Glomerular endothelial cell (primary cell): Measurements from ENCODE around the gene PPP1R1B. TPM values are rescaled to one million over a fixed set of nuclear protein-coding genes. Genes with fewer than 3 reads are reported as not detected.

Experiments
- DNase-seq: peaks from one replicate; pipeline ENCODE4 v3.0.0-alpha.2; 2011; ENCODE audit warnings: low read depth, low spot score; ENCODE audit errors: extremely low read depth
- total RNA-seq: library from RNA; depleted of rRNA; stranded (reverse); fragments of >200 nt; gene quantifications from 2 replicates; pipeline ENCODE4 v1.2.3, GENCODE V29; 2015

The PPP1R1B gene
- total RNA-seq, 1 donor from 2014 or later: not detected

DNA sequence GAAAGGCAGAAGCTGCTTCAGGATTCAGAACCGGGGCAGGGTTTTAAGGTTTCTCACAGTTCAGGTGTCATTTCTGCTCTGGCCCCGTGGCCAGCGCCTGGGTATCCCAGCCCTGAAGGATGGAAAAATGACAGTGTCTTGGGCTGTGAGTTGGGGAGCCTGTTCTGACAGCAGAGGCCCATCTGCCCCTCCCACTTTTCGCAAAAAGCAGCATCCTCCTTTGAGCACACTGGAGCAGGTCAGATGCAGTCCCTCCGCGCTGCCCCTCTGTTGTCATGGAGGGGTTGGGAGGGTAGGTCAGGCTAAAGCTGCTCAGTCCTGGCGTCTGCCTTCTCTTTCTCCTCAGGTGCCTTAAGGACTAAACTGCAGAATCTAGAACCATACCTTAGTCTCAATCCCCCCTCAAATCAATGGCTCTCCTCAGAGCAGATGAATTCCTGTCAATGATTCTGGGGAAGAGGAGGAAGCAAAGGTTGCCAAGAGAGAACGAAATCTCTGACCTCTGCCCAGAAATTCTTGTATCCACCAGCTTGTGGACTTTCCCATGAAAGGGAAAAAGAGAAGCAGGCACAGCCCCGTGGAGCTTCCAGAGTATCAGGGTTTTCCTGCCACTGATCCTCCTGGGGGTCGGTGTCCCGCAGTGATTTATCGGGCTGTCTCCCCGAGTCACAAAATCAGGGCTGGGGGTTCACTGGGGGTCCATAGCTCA is 26.3 kb upstream of the PPP1R1B start:
- no peak for DNase-seq

DNA sequence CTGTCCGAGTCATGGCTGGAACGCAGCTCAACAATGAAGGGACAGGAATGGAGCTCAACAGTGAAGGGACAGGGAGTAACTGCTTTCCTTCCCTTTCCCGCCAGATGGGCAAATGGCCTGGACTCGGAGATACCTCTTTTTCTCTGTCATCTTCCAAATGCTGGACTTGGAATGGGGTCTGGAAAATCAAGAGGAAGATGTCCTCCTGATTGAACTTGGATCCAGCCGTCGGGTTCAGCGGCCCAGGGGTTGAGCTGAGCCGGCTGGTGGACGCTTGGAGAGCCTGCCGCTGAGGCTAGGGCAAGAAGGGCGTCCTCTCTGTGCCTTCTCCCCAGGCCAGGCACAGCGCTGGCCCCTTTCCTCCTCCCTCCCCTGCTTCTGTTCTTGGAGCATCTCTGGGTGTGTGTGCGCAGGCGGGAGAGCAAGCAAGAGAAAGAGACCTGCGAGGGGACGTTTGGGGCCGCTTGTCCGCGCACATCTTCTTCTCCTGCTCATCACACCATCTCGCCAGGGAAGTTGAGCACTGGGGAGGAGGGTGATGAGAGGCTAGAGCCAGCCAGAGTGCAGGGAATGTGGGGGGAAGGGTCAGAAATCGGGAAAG is 25.7 kb upstream of the PPP1R1B start:
- no peak for DNase-seq

DNA sequence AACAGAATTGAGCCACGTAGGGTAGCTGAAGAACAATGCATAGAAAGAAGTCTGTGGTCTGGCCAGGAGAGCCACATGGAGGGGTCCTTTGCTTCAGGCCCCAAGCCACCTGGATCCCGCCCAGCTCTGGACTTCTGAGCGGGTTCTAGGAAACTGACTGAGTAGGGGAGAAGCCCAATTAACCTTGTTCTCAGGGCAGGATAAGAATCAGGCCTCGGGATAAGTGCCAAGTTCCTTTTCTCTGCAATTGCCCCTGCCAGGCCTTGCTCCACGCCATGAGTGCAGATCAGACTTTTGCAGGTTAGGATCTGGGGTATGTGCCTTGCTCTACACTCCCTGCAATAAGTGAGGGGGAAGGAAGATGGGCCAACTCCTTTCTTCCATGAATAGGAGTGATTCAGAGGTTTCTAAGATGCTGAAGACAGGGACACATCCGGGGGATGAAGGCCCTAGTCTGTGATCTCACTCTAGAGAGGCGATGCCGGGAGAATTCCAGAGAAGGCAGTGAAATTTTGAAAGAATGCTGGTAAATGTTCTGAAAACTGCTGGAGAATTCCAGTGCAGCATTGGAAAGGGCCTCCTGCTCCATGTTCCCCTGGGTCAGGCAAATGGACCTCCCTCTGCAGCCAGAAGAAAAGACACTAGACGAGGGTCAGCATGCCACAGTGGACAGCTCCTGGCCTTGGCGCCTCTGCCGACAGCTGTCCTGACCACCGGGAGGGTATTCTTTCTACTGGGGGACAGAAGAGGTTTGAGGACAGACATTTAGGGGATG is 24.8 kb upstream of the PPP1R1B start:
- no peak for DNase-seq

DNA sequence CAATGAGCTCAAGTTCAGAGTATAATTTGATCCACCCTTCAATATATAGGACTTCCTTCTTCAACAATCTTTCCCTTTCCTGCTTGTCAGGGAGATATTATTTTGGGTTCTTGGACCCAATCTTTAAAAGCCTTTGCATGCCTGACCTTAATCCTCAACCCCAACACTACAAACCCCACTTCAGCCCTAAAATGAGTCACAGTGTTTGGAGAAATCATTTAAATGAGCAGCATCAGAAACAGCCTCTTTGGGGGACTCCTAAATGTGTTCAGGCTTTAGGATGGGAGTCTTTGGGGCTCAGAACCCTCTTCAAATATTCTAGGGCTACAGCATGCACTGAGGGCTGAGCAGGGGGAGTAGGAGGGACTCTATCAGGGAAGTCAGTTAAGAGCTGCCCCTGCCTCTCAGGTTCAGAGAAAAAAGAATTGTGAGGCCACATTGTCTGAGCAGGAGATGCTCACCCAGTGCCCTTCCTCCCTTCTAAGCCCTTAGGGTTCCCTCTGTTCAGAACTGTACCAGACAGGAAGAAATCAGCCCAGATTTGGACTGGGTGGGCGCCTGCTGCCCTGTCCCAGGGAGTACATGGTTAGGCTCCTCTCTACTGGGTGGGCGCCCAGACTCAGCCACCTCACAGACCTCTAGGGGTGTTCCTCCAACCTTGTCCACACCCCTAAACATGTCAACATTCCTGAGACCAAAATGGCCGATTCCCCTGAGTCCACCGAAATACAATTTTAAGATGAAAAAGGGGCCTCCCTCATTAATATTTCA is 24.0 kb upstream of the PPP1R1B start:
- no peak for DNase-seq

DNA sequence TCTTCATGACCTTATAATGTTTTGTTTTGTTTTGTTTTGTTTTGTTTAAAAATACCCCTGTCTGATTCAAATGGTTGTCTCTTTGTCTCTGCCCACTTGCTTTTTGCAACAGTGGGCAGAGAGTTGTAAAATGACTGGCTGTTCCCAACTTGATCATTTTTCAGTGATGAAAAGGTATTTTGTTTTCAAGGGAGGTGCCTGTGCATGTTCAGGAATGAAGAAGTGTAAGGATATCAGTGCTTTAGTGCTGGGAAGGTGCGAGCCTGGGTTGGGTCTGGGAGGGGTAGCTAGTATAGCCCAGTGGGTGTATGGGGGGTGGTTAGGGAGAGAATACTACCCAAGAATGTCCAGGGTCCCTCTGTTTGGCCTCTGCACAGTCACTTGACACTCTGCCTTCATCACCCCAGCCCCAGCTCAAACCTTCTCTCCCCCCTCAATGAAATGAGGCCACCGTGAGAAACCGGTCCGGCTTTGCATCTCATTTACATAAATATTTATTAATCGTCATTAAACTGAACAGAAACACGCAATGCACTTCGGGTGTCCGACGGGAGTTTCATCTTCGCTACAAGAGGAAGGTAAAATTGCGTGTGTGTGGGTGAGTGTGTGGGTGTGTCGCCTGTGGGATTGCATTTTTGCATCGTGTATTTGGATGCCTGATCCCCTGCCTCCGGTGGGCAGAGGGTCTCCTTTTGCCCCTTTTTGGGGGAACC is 23.3 kb upstream of the PPP1R1B start:
- DNase-seq: no peak

DNA sequence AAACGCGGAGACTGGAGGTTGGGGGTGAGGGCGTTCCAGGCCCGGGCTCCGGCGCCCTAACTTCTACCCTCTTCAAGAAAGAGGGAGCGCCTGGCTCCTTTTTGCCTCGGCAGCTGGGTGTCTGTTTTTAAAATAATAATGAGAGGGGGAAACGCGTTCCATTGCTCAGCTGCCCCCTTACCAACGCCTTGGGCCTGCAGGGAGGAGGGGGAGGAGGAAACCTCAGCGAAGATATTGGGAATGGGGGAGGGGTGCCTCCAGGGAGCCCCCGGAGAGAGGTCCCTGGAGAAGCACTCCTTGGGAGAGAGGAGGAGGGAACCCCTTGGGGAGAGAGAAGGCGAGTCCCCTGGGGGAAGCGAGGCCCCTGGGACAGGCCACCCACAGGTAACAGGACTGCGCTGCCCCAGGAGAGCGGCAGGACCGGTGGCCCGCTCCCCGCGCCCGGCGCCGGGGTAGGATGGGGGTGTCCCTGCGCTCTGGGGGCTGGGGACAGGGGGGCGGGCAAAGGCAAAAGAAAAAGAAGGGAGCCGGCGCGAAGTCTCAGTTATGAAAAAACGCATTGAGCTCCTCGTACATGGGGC is 21.8 kb upstream of the PPP1R1B start:
- no peak for DNase-seq

DNA sequence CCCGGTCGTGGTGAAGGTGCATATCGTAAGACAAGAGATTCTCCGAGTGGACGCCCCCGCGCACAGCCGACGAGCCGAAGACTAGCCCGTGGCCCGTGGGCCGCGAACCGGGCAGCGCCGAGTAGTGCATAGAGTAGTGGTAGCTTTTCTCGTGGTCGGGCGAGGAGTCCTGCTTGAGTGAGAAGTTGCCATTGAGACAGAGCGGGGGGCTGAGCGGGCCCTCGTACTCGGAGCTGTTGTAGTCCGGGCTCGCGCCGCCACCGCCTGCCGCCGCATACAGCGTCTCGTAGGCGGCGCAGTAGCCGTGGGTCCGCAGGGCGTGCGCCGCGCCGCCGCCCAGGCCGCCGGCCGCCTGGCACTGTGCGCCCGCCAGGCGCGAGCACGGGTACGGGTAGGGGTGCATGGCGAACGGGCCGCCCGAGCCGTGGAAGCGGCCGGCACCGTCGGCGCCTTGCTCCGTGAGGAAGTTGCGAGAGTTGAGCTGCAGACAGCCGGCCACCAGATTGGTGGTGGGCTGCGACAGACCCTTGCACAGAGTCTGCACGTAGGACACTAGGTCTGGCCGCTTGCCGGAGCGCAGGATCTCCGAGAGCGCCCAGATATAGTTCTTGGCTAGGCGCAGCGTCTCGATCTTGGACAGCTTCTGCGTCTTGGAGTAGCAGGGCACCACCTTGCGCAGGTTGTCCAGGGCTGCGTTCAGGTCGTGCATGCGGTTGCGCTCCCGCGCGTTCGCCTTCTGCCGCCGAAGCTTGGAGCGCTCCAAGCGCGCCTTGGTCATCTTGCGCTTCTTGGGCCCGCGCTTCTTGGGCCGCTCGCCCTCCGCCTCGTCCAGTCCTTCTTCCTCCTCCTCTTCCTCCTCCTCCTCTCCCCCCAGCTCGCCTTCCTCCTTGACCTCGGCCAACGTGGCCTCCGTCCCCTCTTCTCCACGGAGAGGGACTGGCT is 21.0 kb upstream of the PPP1R1B start:
- DNase-seq: no peak

DNA sequence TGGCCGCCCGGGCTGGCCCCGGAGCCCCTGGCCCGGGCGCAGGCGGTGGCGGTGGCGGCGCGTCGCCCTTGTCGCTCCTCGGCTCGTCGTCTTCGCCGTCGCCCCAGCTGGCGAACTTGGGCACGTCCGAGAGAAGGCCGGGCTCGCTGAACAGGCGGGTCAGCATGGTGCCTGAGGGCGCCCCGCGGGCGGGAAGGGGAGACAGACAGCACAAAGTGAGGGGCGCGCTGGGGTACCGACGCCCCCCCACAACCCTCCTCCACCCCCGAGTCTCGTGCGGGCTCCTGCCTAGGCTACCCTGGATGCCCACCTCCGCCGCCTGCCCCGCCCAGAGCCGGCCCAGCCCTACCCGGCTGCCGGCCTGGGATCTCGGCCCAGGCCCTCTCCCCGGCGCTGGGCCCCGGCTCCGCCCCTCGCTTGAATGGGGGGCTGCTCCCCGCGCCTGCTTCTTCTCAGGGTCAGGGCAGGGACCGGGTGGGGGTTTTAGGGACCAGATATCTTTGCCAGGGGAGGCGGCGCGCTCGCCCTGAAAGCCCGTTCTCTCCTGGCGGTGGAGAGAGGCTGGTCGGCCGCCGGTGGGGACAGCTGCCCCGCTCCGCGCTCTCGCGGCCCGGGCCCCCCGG is 20.2 kb upstream of the PPP1R1B start:
- DNase-seq: no peak

DNA sequence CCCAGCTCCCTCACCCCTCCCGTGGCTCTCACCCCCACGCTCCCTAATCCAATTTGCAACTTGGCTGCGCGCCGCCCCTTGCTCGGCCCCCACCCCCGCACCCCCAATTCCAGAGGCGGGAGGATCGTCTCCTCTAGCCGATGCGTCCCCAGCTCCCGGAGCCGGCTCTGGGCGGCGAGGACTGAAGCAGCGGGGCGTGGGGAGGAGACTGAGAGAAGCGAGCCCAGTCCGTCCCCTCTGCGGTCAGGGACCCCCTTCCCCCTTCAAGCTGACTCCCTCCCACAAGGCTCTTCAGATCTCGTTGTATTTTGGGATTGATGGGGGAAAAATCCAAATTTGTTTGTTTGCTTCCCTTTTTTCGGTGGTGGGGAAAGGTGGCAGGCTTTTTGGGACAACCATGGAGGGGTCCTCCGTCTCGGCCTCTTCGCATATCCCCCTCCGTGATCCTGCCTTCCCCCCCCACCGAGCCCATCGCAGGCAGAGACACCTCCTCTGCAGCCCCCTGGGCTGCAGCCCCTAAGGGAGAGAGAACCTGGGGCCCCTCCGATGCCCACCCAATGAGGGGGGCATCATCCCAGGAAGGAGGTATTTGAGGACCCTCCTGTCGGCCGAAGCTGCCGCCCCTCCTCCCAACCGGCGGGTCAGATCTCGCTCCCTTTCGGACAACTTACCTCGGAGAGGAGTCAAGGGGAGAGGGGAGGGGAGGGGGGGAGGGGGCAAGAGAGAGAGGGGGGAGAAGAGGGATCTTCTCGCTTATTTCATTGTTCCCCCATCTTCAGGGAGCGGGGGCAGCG is 19.5 kb upstream of the PPP1R1B start:
- no peak for DNase-seq

DNA sequence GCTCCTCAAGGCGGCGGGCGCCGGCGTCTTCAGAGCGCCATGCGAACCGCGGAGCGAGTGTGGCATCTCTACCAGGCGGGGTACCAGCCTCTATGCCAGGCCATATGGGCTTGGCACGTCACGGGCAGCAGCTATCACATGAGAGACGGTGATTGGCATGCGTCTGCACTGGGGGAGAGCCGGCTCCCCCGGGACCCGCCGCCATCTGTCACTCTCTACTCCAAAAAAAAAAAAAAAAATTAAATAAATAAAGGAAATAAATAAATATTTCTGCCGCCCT is 19.0 kb upstream of the PPP1R1B start, which contains the start of gene NEUROD2:
Gene NEUROD2 (minus strand): TSS at position 70 of the 280 bp plus-strand sequence. CDS start 1,321 bp downstream, outside the sequence.
- no peak for DNase-seq

DNA sequence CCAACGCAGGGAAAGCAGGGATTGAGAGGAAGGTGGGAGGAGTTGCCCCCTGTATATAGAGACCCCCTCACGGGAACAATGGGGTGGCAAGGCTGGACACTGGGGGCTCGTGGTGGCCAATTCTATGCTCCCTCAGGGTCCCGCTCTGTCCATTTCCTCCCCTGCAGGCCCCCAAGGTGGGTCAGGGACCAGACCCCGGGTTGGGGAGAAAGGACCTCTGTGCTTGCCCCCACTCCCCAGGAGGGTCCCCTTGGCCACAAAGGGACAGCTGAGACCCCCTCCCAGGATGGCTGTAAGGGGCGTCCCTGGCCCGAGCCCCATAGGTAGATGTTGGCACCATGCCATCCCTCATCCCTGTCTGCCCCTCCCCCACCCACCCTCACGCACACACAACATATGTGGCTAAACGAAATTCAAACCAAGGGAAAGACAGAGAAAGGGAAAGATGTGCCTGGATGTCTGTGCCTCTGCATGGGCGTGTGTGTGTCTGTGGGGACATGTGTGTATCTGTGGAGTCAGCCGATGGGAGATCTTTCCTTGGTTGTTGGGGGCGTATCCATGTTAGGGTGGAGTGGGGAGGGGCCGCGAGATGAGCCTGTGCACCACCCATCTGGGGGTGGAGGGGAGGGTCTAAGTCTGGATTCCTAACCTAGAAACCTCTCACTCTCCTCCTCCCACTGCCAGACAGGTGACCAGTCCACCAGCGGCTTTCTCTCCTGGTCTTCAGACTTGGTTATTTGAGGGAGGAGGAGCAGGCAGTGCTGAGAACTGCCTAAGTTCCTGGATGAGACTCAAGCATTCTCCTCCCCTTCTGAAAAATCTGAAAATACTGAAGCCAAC is 18.4 kb upstream of the PPP1R1B start:
- no peak for DNase-seq

DNA sequence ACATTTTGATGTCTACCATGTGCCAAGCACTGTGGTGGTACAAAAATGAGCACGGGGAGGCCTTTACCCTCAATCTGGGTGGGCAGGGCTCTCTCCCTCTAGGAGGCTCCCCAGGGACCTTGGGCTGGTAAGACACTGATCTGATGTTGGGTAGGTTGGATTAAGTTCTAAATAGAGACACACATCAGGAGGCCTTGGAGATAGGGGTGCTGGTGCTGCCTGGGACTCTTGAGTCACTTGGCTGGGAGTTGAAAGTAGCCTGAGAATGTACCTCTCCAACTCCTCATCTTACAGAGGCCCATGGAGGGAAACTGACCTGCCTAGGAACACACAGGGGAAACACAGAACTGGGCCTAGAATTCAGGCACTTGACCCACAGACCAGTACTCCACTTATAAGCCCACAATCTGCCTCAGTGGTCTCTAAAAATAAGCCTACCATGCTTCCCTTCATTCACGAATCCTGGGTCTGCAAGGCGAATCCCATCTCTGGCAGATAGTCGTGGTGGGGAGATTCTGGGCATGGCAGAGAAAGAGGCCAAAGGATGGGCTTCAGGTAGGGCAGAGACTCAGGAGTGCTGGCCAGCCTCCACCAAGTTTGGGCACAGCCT is 17.2 kb upstream of the PPP1R1B start:
- DNase-seq: no peak

DNA sequence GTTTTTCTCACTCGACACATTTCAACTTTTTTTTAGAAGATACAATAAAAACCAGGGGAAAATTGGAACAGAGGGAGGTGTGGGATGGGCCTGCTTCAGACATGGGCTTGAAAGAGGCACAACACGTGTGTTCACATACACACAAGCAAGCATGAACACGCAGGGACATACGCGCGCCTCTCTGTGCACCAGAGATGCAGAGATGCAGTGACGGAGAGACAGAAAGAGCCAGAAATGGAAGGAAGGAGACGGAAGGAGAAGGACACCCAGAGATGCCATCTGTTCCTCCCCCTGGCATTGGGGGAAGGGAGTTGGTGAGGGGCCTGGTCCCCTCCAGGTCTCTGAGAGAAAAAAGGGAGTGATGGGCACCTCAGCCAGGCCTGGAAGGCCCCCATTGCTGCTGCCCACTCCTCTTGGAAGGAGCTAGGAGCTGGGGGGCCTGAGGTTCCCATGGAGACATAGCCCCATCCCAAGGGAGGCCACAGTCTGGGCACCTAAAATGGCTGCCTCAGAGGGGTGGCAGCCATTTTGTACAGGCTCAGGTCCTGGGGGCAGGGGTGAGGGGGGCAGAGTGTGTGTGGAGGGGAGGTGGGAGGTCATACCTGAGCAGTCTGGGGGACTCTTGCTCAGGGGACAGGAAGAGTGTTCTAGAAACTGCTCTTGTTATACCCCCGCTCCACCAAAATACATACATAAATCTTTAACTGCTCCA is 15.2 kb upstream of the PPP1R1B start:
- DNase-seq: no peak

DNA sequence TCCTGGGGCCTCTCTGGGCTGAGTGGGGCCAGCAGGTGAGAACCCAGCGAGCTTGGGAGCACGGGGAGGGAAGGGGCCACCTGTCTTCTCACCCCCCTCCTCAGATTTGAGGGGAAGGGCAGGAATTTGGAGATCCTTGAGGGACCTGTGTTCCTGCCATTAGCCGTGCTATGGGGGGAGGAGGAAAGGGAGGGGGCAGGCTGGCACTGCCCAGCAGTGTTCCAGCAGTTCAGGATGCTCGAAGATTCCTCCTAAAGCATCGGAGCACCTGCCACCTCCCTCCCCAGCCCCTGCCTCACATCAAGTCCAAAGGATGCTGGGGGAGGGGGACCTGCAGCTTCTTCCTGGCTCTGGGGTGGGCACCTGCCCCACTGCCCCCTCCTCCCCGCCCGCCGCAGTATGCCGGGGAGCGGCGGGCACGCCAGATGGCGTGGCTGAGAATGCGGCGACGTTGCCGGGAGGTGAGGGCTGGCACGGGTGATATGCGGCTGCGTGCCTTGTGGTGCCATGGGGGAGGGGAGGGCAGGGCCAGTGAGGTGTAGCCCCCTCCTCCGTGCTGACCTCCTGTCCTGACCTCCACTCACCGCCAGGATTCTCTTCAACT is 14.4 kb upstream of the PPP1R1B start:
- DNase-seq: no peak

DNA sequence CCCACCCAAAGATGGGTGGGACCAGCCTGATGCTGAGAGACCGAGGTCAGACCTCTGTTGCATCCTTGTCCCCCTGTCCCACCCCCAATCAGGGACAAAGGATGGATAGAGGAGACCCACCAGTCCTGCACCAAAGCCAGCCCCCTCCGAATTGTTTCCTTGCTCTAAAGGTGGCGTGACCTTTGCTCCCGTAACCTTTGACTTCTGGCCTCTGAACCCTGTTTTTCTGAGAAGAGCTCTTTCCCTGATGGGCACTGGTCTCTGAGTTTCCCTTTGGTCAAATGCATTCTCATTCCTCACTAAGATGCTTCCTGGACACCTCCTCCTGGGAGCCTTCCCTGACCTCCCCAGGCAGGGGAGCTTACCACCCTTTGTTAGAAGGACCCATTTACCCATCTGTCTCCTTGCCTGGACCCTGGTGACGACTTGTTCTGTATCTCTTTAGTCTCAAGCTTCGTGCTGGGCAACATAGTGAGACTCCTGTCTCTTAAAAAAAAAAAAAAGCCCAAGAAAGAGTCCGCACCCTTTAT is 13.8 kb upstream of the PPP1R1B start:
- DNase-seq: no peak
